ENCODE data around the gene DPYD. TPM values are rescaled to one million over a fixed set of nuclear protein-coding genes. Genes with fewer than 3 reads are reported as not detected.

DPYD gene
- total RNA-seq, 1 experiment from 2014 or later: 7.0 TPM

DNA sequence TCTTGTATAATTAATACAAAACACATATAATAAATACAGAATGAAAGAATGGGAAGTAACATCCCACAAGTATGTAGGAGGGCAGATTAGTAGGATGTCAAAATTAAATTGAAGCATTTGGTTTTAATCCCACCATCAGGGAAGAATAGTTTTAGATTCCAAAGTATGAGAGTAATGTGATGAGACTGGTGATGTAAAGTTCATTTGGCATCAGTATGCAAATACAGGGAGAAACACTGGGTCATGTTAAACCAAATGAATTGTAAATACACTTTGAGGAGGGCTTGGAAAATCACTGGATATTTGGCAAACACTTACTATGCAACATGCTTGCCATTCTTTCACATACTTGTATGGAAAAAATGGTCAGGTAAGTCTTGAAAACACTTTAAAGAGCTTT, 358.8 kb downstream of the DPYD start:
- Histone ChIP-seq H3K9me3 (no peaks in the 10 kb centered on the region), H3K4me3 (ENCODE audit: low read depth, low read length) (no peak overlapping the region), H3K4me1 (no peaks in the 10 kb centered on the region), H3K27me3 (replicated peaks; ENCODE audit: control insufficient read depth, insufficient read depth, low read length) (no peaks in the 10 kb centered on the region), H3K36me3 (ENCODE audit: control insufficient read depth, insufficient read depth, low read length) (no peaks in the 10 kb centered on the region)
- no peak for DNase-seq
- intact Hi-C loops (cut with micrococcal nuclease; ENCODE audit: unreplicated experiment): no loop called here
- ChIA-PET CTCF (no interaction called here), POLR2A (no interaction called here)
- no TSS peak for BruUV-seq (replicated peaks)
- Mint-ChIP-seq H3K9me3 (ENCODE audit: unreplicated experiment) (no peaks in the 10 kb centered on the region), H3K4me1 (ENCODE audit: low read depth, unreplicated experiment) (no peaks in the 10 kb centered on the region), H3K27me3 (ENCODE audit: insufficient read depth, unreplicated experiment) (no peaks in the 10 kb centered on the region), H3K4me3 (ENCODE audit: unreplicated experiment) (no peak overlapping the region), H3K27ac (ENCODE audit: unreplicated experiment) (no peak overlapping the region), H3K36me3 (ENCODE audit: insufficient read depth, unreplicated experiment) (no peaks in the 10 kb centered on the region)
- TF ChIP-seq, protein P1, sequence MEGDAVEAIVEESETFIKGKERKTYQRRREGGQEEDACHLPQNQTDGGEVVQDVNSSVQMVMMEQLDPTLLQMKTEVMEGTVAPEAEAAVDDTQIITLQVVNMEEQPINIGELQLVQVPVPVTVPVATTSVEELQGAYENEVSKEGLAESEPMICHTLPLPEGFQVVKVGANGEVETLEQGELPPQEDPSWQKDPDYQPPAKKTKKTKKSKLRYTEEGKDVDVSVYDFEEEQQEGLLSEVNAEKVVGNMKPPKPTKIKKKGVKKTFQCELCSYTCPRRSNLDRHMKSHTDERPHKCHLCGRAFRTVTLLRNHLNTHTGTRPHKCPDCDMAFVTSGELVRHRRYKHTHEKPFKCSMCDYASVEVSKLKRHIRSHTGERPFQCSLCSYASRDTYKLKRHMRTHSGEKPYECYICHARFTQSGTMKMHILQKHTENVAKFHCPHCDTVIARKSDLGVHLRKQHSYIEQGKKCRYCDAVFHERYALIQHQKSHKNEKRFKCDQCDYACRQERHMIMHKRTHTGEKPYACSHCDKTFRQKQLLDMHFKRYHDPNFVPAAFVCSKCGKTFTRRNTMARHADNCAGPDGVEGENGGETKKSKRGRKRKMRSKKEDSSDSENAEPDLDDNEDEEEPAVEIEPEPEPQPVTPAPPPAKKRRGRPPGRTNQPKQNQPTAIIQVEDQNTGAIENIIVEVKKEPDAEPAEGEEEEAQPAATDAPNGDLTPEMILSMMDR (IDR thresholded peaks at IDR 0.05; ENCODE audit: insufficient read depth in 1 of 2, low read depth in 1 of 2, low read length in 1 of 2, severe bottlenecking in 1 of 2, unreplicated experiment in 1 of 2): no peak

DNA sequence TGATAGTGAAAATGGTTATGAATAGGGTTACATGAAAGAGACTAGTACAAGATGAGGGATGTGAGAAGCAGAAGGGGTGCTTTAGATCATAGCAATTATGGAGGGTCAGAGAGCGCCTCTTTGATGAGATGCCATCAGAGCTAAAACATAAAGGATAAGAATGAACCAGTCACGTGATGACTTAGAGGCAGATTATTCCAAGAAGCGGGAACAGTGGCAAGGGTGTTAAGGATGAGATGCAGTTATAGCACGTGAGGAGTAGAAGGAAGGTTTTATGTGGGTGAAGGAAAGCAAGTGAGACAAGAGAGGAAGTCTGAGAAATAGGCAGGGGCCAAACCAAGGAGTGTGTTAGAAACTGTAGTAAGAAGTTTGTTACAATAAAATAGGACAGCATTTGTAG, 360.1 kb downstream of the DPYD start:
- H3K27me3 ChIP-seq (replicated peaks; ENCODE audit: control insufficient read depth, insufficient read depth, low read length): no peaks in the 10 kb centered on the region
- BruUV-seq (replicated peaks): no TSS peak
- Mint-ChIP-seq H3K27ac (ENCODE audit: unreplicated experiment) (no peak overlapping the region), H3K27me3 (ENCODE audit: insufficient read depth, unreplicated experiment) (no peaks in the 10 kb centered on the region), H3K4me3 (ENCODE audit: unreplicated experiment) (no peak overlapping the region), H3K4me1 (ENCODE audit: low read depth, unreplicated experiment) (no peaks in the 10 kb centered on the region), H3K36me3 (ENCODE audit: insufficient read depth, unreplicated experiment) (no peaks in the 10 kb centered on the region), H3K9me3 (ENCODE audit: unreplicated experiment) (no peaks in the 10 kb centered on the region)
- TF ChIP-seq, protein P1 (IDR thresholded peaks at IDR 0.05; ENCODE audit: insufficient read depth in 1 of 2, low read depth in 1 of 2, low read length in 1 of 2, severe bottlenecking in 1 of 2, unreplicated experiment in 1 of 2): no peak
- POLR2A ChIA-PET: no interaction called here
- intact Hi-C loops (cut with micrococcal nuclease; ENCODE audit: unreplicated experiment): no loop called here
- no peak overlapping the region for H3K4me3 ChIP-seq (ENCODE audit: low read depth, low read length)
- no peaks in the 10 kb centered on the region for H3K36me3 ChIP-seq (ENCODE audit: control insufficient read depth, insufficient read depth, low read length)
- H3K9me3 ChIP-seq: no peaks in the 10 kb centered on the region
- no peak for DNase-seq
- H3K4me1 ChIP-seq: no peaks in the 10 kb centered on the region
- CTCF ChIA-PET: no interaction called here

DNA sequence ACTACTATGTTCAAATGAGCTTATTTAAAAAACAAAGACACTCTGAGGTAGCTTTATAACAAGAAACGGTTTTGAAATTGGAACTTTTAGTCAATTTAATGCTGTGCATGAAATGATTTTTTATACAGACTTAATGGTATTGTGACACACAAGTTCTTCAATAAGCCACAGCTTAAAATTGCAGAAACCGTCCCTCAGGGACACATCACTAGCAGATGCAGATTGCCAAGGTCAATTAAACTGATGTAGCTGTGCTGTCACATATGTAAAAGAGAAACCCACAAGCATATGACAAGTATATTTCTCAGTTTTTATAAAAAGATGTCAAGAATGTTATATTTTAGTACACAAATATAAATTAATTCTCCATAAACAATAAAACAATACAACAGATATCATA, 366.9 kb downstream of the DPYD start:
- H3K27me3 ChIP-seq (replicated peaks; ENCODE audit: control insufficient read depth, insufficient read depth, low read length): no peaks in the 10 kb centered on the region
- no peaks in the 10 kb centered on the region for H3K36me3 Mint-ChIP-seq (ENCODE audit: insufficient read depth, unreplicated experiment)
- H3K4me3 Mint-ChIP-seq (ENCODE audit: unreplicated experiment): no peak overlapping the region
- H3K27me3 Mint-ChIP-seq (ENCODE audit: insufficient read depth, unreplicated experiment): no peaks in the 10 kb centered on the region
- BruUV-seq (replicated peaks): no TSS peak
- H3K9me3 Mint-ChIP-seq (ENCODE audit: unreplicated experiment): no peaks in the 10 kb centered on the region
- H3K9me3 ChIP-seq: no peaks in the 10 kb centered on the region
- no peak overlapping the region for H3K4me3 ChIP-seq (ENCODE audit: low read depth, low read length)
- no peak overlapping the region for H3K27ac Mint-ChIP-seq (ENCODE audit: unreplicated experiment)
- DNase-seq: no peak
- H3K4me1 Mint-ChIP-seq (ENCODE audit: low read depth, unreplicated experiment): no peaks in the 10 kb centered on the region
- POLR2A ChIA-PET: no interaction called here
- intact Hi-C loops (cut with micrococcal nuclease; ENCODE audit: unreplicated experiment): no loop called here
- CTCF ChIA-PET: no interaction called here
- H3K4me1 ChIP-seq: no peaks in the 10 kb centered on the region
- TF ChIP-seq, protein P1 (IDR thresholded peaks at IDR 0.05; ENCODE audit: insufficient read depth in 1 of 2, low read depth in 1 of 2, low read length in 1 of 2, severe bottlenecking in 1 of 2, unreplicated experiment in 1 of 2): no peak
- H3K36me3 ChIP-seq (ENCODE audit: control insufficient read depth, insufficient read depth, low read length): no peaks in the 10 kb centered on the region
